Tibial artery (tissue), 4 donors: ENCODE data around the gene PRIMA1.
A peak's percentile ranks its signal among the peaks of the same experiment; 100 is the strongest.

Experiments
- DNase-seq, 2 donors: peaks; one replicate each; pipeline ENCODE4 v3.0.0-alpha.2; 2019
- H3K27ac ChIP-seq, 2 donors: fragments of 200-600 bp; sonication (generic) in 1 of 2; 1 replicate in 1 of 2; 2 replicates in 1 of 2; pipeline ENCODE4 v1.5.1; 2018 to 2019; ENCODE audit warnings: mild to moderate bottlenecking in 1 of 2
- H3K27me3 ChIP-seq, 2 donors: fragments of 200-600 bp; sonication (generic) in 1 of 2; one replicate each; pipeline versions ENCODE4 v1.5.1 to v1.6.0; 2016 to 2019
- H3K36me3 ChIP-seq, 3 donors: fragments of 200-600 bp; sonication (generic) in 2 of 3; one replicate each; pipeline ENCODE4 v1.5.1; 2016 to 2019; ENCODE audit warnings: mild to moderate bottlenecking in 2 of 3
- H3K4me1 ChIP-seq, 4 donors: fragments of 200-600 bp; sonication (generic) in 2 of 4; 1 replicate in 3 of 4; 2 replicates in 1 of 4; pipeline ENCODE4 v1.5.1; 2016 to 2019
- H3K4me3 ChIP-seq, 2 donors: fragments of 200-600 bp; sonication (generic) in 1 of 2; 1 replicate in 1 of 2; 2 replicates in 1 of 2; pipeline ENCODE4 v1.5.1; 2018 to 2019; ENCODE audit warnings: mild to moderate bottlenecking in 2 of 2
- H3K9me3 ChIP-seq, 3 donors: fragments of 200-600 bp; sonication (generic) in 1 of 3; one replicate each; pipeline ENCODE4 v1.5.1; 2016 to 2019
- intact Hi-C: fragments of 100-400 bp; cut with DNase I; formaldehyde crosslinking; loops from one replicate; pipeline ENCODE4 v1.15.0; 2023; ENCODE audit warnings: low total_unique reads
- TF ChIP-seq, protein P1 (sequence below), 2 experiments: fragments of 200-600 bp in 1 of 2; fragments of 450-650 bp in 1 of 2; IDR thresholded peaks; one replicate each; pipeline ENCODE4 v1.5.1; 2017 to 2019; ENCODE audit warnings: antibody characterized with exemption in 2 of 2, mild to moderate bottlenecking in 1 of 2, moderate library complexity in 1 of 2

Gene PRIMA1, protein sequence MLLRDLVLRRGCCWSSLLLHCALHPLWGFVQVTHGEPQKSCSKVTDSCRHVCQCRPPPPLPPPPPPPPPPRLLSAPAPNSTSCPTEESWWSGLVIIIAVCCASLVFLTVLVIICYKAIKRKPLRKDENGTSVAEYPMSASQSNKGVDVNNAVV

DNA sequence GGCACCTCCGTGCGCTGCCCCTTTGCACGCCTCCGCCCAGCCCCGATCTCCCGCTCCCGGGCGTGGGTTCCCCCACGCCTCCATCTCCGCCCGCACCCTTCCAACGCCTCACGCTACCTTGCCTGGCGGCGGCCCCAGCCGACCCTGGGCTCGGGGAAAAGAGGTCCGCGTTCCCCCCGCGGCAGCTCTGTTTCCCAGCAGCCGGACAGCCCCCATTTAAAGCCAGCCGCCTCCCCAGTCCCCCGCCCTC, at the start of gene PRIMA1:
TSS of gene PRIMA1 (minus strand) at position 193 of the 250 bp plus-strand sequence. CDS start 767 bp downstream, outside the sequence.
- peak within 1 kb of the TSS; percentile 80 to 82 for H3K27ac ChIP-seq
- DNase-seq, result no peak
- TF ChIP-seq, protein P1, sequence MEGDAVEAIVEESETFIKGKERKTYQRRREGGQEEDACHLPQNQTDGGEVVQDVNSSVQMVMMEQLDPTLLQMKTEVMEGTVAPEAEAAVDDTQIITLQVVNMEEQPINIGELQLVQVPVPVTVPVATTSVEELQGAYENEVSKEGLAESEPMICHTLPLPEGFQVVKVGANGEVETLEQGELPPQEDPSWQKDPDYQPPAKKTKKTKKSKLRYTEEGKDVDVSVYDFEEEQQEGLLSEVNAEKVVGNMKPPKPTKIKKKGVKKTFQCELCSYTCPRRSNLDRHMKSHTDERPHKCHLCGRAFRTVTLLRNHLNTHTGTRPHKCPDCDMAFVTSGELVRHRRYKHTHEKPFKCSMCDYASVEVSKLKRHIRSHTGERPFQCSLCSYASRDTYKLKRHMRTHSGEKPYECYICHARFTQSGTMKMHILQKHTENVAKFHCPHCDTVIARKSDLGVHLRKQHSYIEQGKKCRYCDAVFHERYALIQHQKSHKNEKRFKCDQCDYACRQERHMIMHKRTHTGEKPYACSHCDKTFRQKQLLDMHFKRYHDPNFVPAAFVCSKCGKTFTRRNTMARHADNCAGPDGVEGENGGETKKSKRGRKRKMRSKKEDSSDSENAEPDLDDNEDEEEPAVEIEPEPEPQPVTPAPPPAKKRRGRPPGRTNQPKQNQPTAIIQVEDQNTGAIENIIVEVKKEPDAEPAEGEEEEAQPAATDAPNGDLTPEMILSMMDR (IDR thresholded peaks at IDR 0.05), result no peak
- H3K9me3 ChIP-seq, result no peaks in the 10 kb centered on the region
- peaks cover 5 to 27% (median 27%) of the 10 kb centered on the region in 4 donors for H3K4me1 ChIP-seq
- H3K27me3 ChIP-seq, result no peaks in the 10 kb centered on the region
- peak within 1 kb of the TSS; percentile 58 to 69 for H3K4me3 ChIP-seq
- intact Hi-C loops, result loop anchor here (5.0 to 10.0 kb wide), 3 partner anchors 104 to 1143 kb away; no protein-coding TSS in a partner anchor
- no peaks in the 10 kb centered on the region for H3K36me3 ChIP-seq

DNA sequence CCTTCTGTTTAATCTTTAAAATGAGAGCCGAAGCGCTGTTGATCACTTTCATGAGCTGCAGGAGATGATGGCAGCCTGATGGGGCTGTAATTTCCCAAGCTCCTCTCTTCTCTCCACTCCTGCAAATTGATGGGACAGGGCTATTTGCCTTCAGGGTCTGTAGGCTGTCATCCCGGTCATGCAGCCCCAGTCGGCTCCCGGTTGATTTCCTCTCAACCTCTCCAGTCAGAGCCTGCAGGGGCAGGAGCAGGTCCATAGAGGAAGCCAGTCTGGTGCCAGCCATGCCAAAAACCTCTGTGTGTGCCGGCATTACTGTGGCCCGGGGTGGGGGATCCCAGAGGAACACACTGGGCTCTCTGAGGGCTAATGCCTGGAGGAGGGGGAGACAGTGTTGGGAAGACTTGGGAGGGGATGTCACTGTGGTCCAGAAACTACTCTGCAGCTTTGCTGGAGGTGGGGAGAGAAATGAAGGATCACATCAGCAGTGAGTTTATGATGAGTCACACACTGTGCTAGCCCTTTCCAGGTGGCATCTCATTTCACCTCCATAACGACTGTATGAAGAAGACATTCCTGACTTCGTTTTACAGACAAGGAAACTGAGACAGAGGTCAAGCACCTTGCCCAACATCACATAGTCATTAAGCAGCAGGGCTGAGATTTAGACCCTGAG, 46.5 kb upstream of the PRIMA1 start:
- intact Hi-C loops, result no loop called here
- H3K9me3 ChIP-seq, result no peaks in the 10 kb centered on the region

DNA sequence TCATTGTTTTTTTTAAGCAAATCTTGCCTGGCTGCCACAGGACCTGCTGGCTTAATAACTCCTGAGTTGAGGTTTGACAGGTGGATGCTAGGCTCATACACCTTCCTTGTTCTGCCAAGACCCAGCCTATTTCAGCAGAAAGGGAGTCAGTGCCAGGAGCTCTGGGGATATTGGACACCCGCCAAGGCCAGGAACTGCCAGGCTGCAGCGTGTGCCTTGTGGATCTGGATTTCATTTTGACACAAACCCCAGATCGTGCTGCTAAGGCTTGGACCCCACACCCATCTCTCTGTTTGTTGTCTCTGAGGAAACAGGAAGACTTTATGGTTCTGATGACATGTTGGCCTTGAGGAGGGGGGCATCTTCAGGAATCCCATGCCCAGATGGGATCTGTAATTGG, 44.4 kb upstream of the PRIMA1 start:
- H3K36me3 ChIP-seq, result no peaks in the 10 kb centered on the region
- no peaks in the 10 kb centered on the region for H3K9me3 ChIP-seq
- no peaks in the 10 kb centered on the region for H3K4me1 ChIP-seq
- TF ChIP-seq, protein P1 (IDR thresholded peaks at IDR 0.05), result no peak
- intact Hi-C loops, result no loop called here
- H3K27ac ChIP-seq, result no peak overlapping the region
- H3K4me3 ChIP-seq, result no peak overlapping the region
- peak in 1 of 2 donors; percentile 68 for DNase-seq
- peaks cover 0 to 3% of the 10 kb centered on the region in 2 donors for H3K27me3 ChIP-seq

More for the DNA sequence above, 46.5 kb upstream of the PRIMA1 start:
- Histone ChIP-seq H3K36me3 (no peaks in the 10 kb centered on the region), H3K27me3 (peaks cover 0 to 3% of the 10 kb centered on the region in 2 donors), H3K4me1 (no peaks in the 10 kb centered on the region), H3K27ac (no peak overlapping the region), H3K4me3 (no peak overlapping the region)
- no peak for DNase-seq
- TF ChIP-seq, protein P1 (IDR thresholded peaks at IDR 0.05), result no peak

DNA sequence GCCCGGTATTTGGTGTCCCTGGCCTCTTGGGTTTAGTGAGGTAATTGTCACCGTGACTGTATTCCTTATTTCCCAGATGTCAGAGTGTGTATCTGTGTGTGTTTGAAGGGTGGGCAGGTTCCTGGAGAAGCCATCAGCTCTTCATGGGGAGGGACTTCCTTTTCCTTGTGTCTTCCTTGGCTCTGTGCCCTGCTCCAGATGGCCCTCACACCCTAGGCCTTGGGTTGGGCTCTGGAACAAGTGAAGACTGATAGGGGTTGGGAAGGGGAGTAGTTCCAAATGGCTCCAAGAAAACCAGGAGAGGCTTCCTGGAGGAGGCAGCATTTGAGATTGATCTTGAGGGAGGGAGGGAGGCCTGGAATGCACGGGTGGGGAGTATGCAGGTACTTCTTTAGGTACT, 43.8 kb upstream of the PRIMA1 start:
- intact Hi-C loops, result no loop called here
- Histone ChIP-seq H3K27ac (no peak overlapping the region), H3K9me3 (no peaks in the 10 kb centered on the region), H3K36me3 (no peaks in the 10 kb centered on the region), H3K27me3 (peaks cover 0 to 3% of the 10 kb centered on the region in 2 donors), H3K4me3 (no peak overlapping the region), H3K4me1 (no peaks in the 10 kb centered on the region)
- DNase-seq, result no peak
- TF ChIP-seq, protein P1 (IDR thresholded peaks at IDR 0.05), result no peak

DNA sequence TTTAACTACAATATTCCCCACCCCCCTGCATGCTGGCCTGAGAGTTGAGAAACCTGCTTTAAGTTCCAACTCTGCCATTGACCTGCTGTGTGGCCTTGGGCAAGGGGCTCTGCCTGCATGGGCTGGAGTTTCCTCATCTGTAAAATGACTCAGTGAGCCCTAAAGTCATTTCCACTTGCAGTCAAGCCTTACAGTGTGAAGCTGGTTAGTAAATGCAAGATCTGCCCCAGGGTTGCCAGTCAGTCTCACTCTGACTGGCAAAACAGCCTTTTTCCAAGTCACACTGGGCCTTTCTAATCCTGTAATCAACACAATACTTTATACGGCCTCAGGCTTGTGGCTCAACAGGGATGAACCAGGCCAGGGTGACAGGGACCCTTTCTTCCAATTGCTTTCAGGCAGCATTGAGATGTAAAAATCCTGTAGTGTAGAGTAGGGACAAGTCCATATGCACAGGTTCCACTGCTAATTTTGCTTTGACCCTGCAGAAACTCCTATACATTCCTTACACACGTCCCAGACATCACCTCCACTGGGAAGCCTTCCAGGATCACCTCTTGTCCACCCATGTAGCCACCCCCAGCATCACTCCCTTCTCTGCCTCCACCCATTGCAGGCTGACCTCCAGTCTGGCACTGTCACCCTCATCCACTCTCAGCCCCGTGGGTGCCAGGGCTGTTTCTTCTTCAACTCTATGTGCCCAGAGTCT, 42.6 kb upstream of the PRIMA1 start:
- Histone ChIP-seq H3K27ac (no peak overlapping the region), H3K4me1 (no peaks in the 10 kb centered on the region), H3K36me3 (no peaks in the 10 kb centered on the region), H3K4me3 (no peak overlapping the region), H3K9me3 (no peaks in the 10 kb centered on the region), H3K27me3 (peaks cover 0 to 3% of the 10 kb centered on the region in 2 donors)
- DNase-seq, result no peak
- intact Hi-C loops, result no loop called here
- TF ChIP-seq, protein P1 (IDR thresholded peaks at IDR 0.05), result no peak
